ENCODE data around the gene TBX20.

The TBX20 gene

GRCh38 chr7:35257251-35258124 lies 3.6 kb upstream of the TBX20 start:
- no peak for ATAC-seq
- TF ChIP-seq TCF4 (CRISPR knock-in tag; IDR thresholded peaks at IDR 0.05; ENCODE audit: borderline replicate concordance) (no peak), ZNF70 (CRISPR knock-in tag; IDR thresholded peaks at IDR 0.05) (no peak), GLIS3 (CRISPR knock-in tag; IDR thresholded peaks at IDR 0.05) (no peak), TOX (CRISPR knock-in tag; IDR thresholded peaks at IDR 0.05; ENCODE audit: borderline replicate concordance) (no peak), PPARA (CRISPR knock-in tag; IDR thresholded peaks at IDR 0.05; ENCODE audit: borderline replicate concordance) (no peak), ISL1 (CRISPR knock-in tag; IDR thresholded peaks at IDR 0.05) (no peak), POU6F1 (CRISPR knock-in tag; IDR thresholded peaks at IDR 0.05; ENCODE audit: borderline replicate concordance, low read depth) (no peak), OSR1 (CRISPR knock-in tag; IDR thresholded peaks at IDR 0.05) (no peak), CREB5 (CRISPR knock-in tag; IDR thresholded peaks at IDR 0.05; ENCODE audit: low read depth) (no peak), CSRNP3 (CRISPR knock-in tag; IDR thresholded peaks at IDR 0.05) (no peak), ZC3H10 (CRISPR knock-in tag; IDR thresholded peaks at IDR 0.05) (no peak), CSDC2 (CRISPR knock-in tag; IDR thresholded peaks at IDR 0.05) (no peak), ARNTL (CRISPR knock-in tag; IDR thresholded peaks at IDR 0.05; ENCODE audit: borderline replicate concordance, low read depth) (no peak)

- no peak for ATAC-seq
- TF ChIP-seq ZFP3 (CRISPR knock-in tag; IDR thresholded peaks at IDR 0.05) (no peak), SNAI2 (CRISPR knock-in tag; IDR thresholded peaks at IDR 0.05) (no peak), CSRNP3 (CRISPR knock-in tag; IDR thresholded peaks at IDR 0.05) (no peak), POU6F1 (CRISPR knock-in tag; IDR thresholded peaks at IDR 0.05; ENCODE audit: borderline replicate concordance, low read depth) (no peak), CREB5 (CRISPR knock-in tag; IDR thresholded peaks at IDR 0.05; ENCODE audit: low read depth) (no peak), TCF4 (CRISPR knock-in tag; IDR thresholded peaks at IDR 0.05; ENCODE audit: borderline replicate concordance) (no peak), ARNTL (CRISPR knock-in tag; IDR thresholded peaks at IDR 0.05; ENCODE audit: borderline replicate concordance, low read depth) (no peak), TSHZ2 (CRISPR knock-in tag; IDR thresholded peaks at IDR 0.05) (no peak), ISL1 (CRISPR knock-in tag; IDR thresholded peaks at IDR 0.05) (no peak), GLIS3 (CRISPR knock-in tag; IDR thresholded peaks at IDR 0.05) (no peak), ESRRG (CRISPR knock-in tag; IDR thresholded peaks at IDR 0.05) (no peak), PPARA (CRISPR knock-in tag; IDR thresholded peaks at IDR 0.05; ENCODE audit: borderline replicate concordance) (no peak), BACH2 (CRISPR knock-in tag; IDR thresholded peaks at IDR 0.05; ENCODE audit: borderline replicate concordance) (no peak), ZC3H10 (CRISPR knock-in tag; IDR thresholded peaks at IDR 0.05) (no peak), ZNF8 (CRISPR knock-in tag; IDR thresholded peaks at IDR 0.05) (no peak), ZFP30 (CRISPR knock-in tag; IDR thresholded peaks at IDR 0.05) (no peak), RARB (CRISPR knock-in tag; IDR thresholded peaks at IDR 0.05) (no peak)
Measured at GRCh38 chr7:35256256-35257175, 2.6 kb upstream of the TBX20 start.
